GM18867 (cell line): Measurements from ENCODE around the gene RPL28.
A peak's percentile ranks its signal among the peaks of the same experiment; 100 is the strongest.

Source experiments
- ATAC-seq: cut with Tn5 transposase; IDR thresholded peaks from one replicate; pipeline ENCODE4 v1.9.1; 2021; ENCODE audit warnings: mild to moderate bottlenecking, moderate library complexity; ENCODE audit not compliant: unreplicated experiment

Gene RPL28

GRCh38 chr19:55385724-55386492 lies at the start of gene RPL28:
Gene RPL28, plus strand, starts transcription at chr19:55385932. Its CDS starts 426 bp downstream, at chr19:55386358.
- peak; percentile 57 for ATAC-seq

GRCh38 chr19:55336101-55336500 lies 49.6 kb upstream of the RPL28 start:
- ATAC-seq = no peak

- peak; percentile 80 for ATAC-seq
These were observed 46.4 kb upstream of the RPL28 start, which contains the start of gene KMT5C for GRCh38 chr19:55339105-55339888. Gene KMT5C, plus strand, starts transcription at chr19:55339876. Its CDS starts 2,061 bp downstream, at chr19:55341937.

GRCh38 chr19:55339889-55340783 lies 45.6 kb upstream of the RPL28 start:
- ATAC-seq = no peak

GRCh38 chr19:55340784-55341147 lies 45.0 kb upstream of the RPL28 start:
- no peak for ATAC-seq

GRCh38 chr19:55341171-55341588 lies 44.6 kb upstream of the RPL28 start:
- ATAC-seq = no peak

GRCh38 chr19:55341595-55342531 lies 43.9 kb upstream of the RPL28 start:
- ATAC-seq = no peak

GRCh38 chr19:55344444-55344843 lies 41.3 kb upstream of the RPL28 start:
- no peak for ATAC-seq

GRCh38 chr19:55345101-55345817 lies 40.5 kb upstream of the RPL28 start:
- ATAC-seq = no peak

- ATAC-seq = no peak
These were observed 39.7 kb upstream of the RPL28 start for GRCh38 chr19:55345818-55346724.

- no peak for ATAC-seq
These were observed 38.8 kb upstream of the RPL28 start for GRCh38 chr19:55346725-55347441.

GRCh38 chr19:55347442-55348009 lies 38.2 kb upstream of the RPL28 start:
- ATAC-seq = no peak

GRCh38 chr19:55348317-55349034 lies 37.3 kb upstream of the RPL28 start:
- no peak for ATAC-seq

GRCh38 chr19:55350620-55351315 lies 35.0 kb upstream of the RPL28 start:
- ATAC-seq = no peak

- ATAC-seq = no peak
These were observed 33.7 kb upstream of the RPL28 start for GRCh38 chr19:55352040-55352439.

GRCh38 chr19:55352549-55353145 lies 33.1 kb upstream of the RPL28 start:
- ATAC-seq = no peak
